Neural cell (in vitro differentiated cells): ENCODE data around the gene SALL3. TPM values are rescaled to one million over a fixed set of nuclear protein-coding genes. Genes with fewer than 3 reads are reported as not detected.

Experiments
- H2AFZ ChIP-seq: fragments of 200-600, 300-800 bp; sonication (generic), shearing (Covaris generic); 2 replicates; pipeline ENCODE4 v1.6.0; 2014; ENCODE audit warnings: low read depth, mild to moderate bottlenecking, antibody characterized with exemption, low read length, moderate library complexity
- H3F3A ChIP-seq: fragments of 200-600 bp; shearing (Covaris generic); 2 replicates; pipeline ENCODE4 v1.6.1; 2016; ENCODE audit warnings: mild to moderate bottlenecking, moderate library complexity, mixed read lengths, antibody characterized with exemption, low read length; ENCODE audit not compliant: insufficient read depth, poor library complexity, severe bottlenecking
- H3K27ac ChIP-seq: fragments of 200-600, 300-800 bp; sonication (generic), shearing (Covaris generic); 2 replicates; pipeline ENCODE4 v1.5.1; 2014; ENCODE audit warnings: mild to moderate bottlenecking, low read length, moderate library complexity
- H3K27me3 ChIP-seq: fragments of 300-800, 200-600 bp; sonication (generic), shearing (Covaris generic); 2 replicates; pipeline ENCODE4 v1.6.0; 2014; ENCODE audit warnings: mild to moderate bottlenecking, low read depth, low read length, moderate library complexity; ENCODE audit not compliant: insufficient read depth
- H3K36me3 ChIP-seq: fragments of 300-800, 200-600 bp; sonication (generic), shearing (Covaris generic); 2 replicates; pipeline ENCODE4 v1.5.1; 2014; ENCODE audit warnings: mild to moderate bottlenecking, antibody characterized with exemption, low read length, moderate library complexity; ENCODE audit not compliant: insufficient read depth
- H3K4me2 ChIP-seq: fragments of 300-800, 200-600 bp; sonication (generic), shearing (Covaris generic); 2 replicates; pipeline ENCODE4 v1.6.0; 2014; ENCODE audit warnings: mild to moderate bottlenecking, low read length
- H3K4me3 ChIP-seq: fragments of 300-800, 200-600 bp; sonication (generic), shearing (Covaris generic); 2 replicates; pipeline ENCODE4 v1.5.1; 2014; ENCODE audit warnings: mild to moderate bottlenecking, low read length, moderate library complexity
- H3K79me2 ChIP-seq: fragments of 200-600 bp; shearing (Covaris generic); replicated peaks from 2 replicates; pipeline ENCODE4 v1.6.0; 2014; ENCODE audit warnings: mild to moderate bottlenecking, low read length, moderate library complexity; ENCODE audit not compliant: insufficient read depth
- H3K9ac ChIP-seq: fragments of 300-800, 200-600 bp; sonication (generic), shearing (Covaris generic); 2 replicates; pipeline ENCODE4 v1.6.1; 2016; ENCODE audit warnings: mild to moderate bottlenecking, low read length, mixed read lengths
- H3K9me2 ChIP-seq: fragments of 200-600 bp; shearing (Covaris generic); 2 replicates; pipeline ENCODE4 v1.6.1; 2016; ENCODE audit warnings: mild to moderate bottlenecking, low read length, mixed read lengths; ENCODE audit not compliant: insufficient read depth
- H3K9me3 ChIP-seq: fragments of 200-600, 300-800 bp; sonication (generic), shearing (Covaris generic); 2 replicates; pipeline ENCODE4 v1.6.1; 2016; ENCODE audit warnings: mild to moderate bottlenecking, mixed run types, low read length, moderate library complexity, mixed read lengths
- H4K20me1 ChIP-seq: fragments of 200-600 bp; shearing (Covaris generic); 2 replicates; pipeline ENCODE4 v1.6.1; 2016; ENCODE audit warnings: mild to moderate bottlenecking, mixed run types; ENCODE audit not compliant: insufficient read depth
- CTCF ChIP-seq: fragments of 450-650 bp; IDR thresholded peaks from 2 replicates; pipeline ENCODE4 v1.5.1; 2014; ENCODE audit warnings: antibody characterized with exemption, mild to moderate bottlenecking, moderate library complexity; ENCODE audit not compliant: poor library complexity, severe bottlenecking
- EP300 ChIP-seq: fragments of 450-650 bp; conservative IDR thresholded peaks from 2 replicates; pipeline ENCODE4 v1.6.1; 2014; ENCODE audit warnings: antibody characterized with exemption, mild to moderate bottlenecking, moderate library complexity; ENCODE audit not compliant: poor library complexity, severe bottlenecking
- EZH2 ChIP-seq: fragments of 200-600, 300-800 bp; shearing (Covaris generic), sonication (generic); IDR thresholded peaks from 2 replicates; pipeline ENCODE4 v1.6.1; 2014; ENCODE audit warnings: antibody characterized with exemption, low read length, borderline replicate concordance, mild to moderate bottlenecking; ENCODE audit not compliant: insufficient read depth, poor library complexity, severe bottlenecking
- MXI1 ChIP-seq: fragments of 450-650 bp; conservative IDR thresholded peaks from 2 replicates; pipeline ENCODE4 v1.6.1; 2014; ENCODE audit warnings: antibody characterized with exemption, mild to moderate bottlenecking; ENCODE audit not compliant: poor library complexity, severe bottlenecking
- POLR2AphosphoS5 ChIP-seq: IDR thresholded peaks from 2 replicates; pipeline ENCODE4 v1.6.1; 2012
- RAD21 ChIP-seq: fragments of 450-650 bp; conservative IDR thresholded peaks from 2 replicates; pipeline ENCODE4 v1.6.1; 2014; ENCODE audit warnings: antibody characterized with exemption, mild to moderate bottlenecking, moderate library complexity
- SMC3 ChIP-seq: fragments of 450-650 bp; conservative IDR thresholded peaks from 2 replicates; pipeline ENCODE4 v1.6.1; 2014; ENCODE audit warnings: antibody characterized with exemption, mild to moderate bottlenecking, moderate library complexity; ENCODE audit not compliant: poor library complexity
- TAF1 ChIP-seq: IDR thresholded peaks from 2 replicates; pipeline ENCODE4 v1.6.1; 2012; ENCODE audit warnings: low read depth
- polyA plus RNA-seq: library from polyadenylated mRNA; depleted of rRNA; stranded (reverse); fragments of >200 nt; gene quantifications from 2 replicates; pipeline ENCODE4 v1.2.3, GENCODE V29; 2014
- TF ChIP-seq, protein P1 (sequence below): IDR thresholded peaks from 2 replicates; pipeline ENCODE4 v1.6.1; 2012; ENCODE audit warnings: borderline replicate concordance

The SALL3 gene
- polyA plus RNA-seq, 1 donor from 2014 or later, result 0.16 TPM

DNA sequence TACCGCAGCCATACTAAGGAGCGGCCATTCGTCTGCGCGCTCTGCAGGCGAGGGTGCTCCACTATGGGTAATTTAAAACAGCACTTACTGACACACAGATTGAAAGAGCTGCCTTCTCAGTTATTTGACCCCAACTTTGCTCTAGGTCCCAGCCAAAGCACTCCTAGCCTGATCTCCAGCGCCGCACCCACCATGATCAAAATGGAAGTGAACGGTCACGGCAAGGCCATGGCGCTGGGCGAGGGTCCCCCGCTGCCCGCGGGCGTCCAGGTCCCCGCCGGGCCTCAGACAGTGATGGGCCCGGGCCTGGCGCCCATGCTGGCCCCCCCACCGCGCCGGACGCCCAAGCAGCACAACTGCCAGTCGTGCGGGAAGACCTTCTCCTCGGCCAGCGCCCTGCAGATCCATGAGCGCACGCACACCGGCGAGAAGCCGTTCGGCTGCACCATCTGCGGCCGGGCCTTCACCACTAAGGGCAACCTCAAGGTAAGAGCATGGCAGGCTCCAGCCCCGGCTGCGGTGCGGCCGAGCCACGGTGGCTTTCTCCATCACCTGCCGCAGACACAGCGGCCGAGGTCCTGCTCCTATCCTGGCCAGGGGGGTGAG is 15.5 kb downstream of the SALL3 start:
- Histone ChIP-seq H2AFZ (no peak overlapping the region), H4K20me1 (no peaks in the 10 kb centered on the region), H3K36me3 (no peaks in the 10 kb centered on the region), H3K79me2 (no peaks in the 10 kb centered on the region), H3K27ac (no peak overlapping the region), H3K27me3 (no peaks in the 10 kb centered on the region), H3K9me3 (no peaks in the 10 kb centered on the region), H3K9ac (no peak overlapping the region), H3K4me3 (no peak overlapping the region), H3K4me2 (no peak overlapping the region), H3K9me2 (no peaks in the 10 kb centered on the region), H3F3A (no peaks in the 10 kb centered on the region)
- TF ChIP-seq, protein P1, sequence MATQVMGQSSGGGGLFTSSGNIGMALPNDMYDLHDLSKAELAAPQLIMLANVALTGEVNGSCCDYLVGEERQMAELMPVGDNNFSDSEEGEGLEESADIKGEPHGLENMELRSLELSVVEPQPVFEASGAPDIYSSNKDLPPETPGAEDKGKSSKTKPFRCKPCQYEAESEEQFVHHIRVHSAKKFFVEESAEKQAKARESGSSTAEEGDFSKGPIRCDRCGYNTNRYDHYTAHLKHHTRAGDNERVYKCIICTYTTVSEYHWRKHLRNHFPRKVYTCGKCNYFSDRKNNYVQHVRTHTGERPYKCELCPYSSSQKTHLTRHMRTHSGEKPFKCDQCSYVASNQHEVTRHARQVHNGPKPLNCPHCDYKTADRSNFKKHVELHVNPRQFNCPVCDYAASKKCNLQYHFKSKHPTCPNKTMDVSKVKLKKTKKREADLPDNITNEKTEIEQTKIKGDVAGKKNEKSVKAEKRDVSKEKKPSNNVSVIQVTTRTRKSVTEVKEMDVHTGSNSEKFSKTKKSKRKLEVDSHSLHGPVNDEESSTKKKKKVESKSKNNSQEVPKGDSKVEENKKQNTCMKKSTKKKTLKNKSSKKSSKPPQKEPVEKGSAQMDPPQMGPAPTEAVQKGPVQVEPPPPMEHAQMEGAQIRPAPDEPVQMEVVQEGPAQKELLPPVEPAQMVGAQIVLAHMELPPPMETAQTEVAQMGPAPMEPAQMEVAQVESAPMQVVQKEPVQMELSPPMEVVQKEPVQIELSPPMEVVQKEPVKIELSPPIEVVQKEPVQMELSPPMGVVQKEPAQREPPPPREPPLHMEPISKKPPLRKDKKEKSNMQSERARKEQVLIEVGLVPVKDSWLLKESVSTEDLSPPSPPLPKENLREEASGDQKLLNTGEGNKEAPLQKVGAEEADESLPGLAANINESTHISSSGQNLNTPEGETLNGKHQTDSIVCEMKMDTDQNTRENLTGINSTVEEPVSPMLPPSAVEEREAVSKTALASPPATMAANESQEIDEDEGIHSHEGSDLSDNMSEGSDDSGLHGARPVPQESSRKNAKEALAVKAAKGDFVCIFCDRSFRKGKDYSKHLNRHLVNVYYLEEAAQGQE, result no peak
- no peak for TF ChIP-seq SMC3
- TF ChIP-seq TAF1, result no peak
- TF ChIP-seq EZH2, result no peak
- no peak for TF ChIP-seq EP300
- TF ChIP-seq CTCF, result no peak
- no peak for TF ChIP-seq RAD21
- TF ChIP-seq MXI1, result no peak
- TF ChIP-seq POLR2AphosphoS5, result no peak

DNA sequence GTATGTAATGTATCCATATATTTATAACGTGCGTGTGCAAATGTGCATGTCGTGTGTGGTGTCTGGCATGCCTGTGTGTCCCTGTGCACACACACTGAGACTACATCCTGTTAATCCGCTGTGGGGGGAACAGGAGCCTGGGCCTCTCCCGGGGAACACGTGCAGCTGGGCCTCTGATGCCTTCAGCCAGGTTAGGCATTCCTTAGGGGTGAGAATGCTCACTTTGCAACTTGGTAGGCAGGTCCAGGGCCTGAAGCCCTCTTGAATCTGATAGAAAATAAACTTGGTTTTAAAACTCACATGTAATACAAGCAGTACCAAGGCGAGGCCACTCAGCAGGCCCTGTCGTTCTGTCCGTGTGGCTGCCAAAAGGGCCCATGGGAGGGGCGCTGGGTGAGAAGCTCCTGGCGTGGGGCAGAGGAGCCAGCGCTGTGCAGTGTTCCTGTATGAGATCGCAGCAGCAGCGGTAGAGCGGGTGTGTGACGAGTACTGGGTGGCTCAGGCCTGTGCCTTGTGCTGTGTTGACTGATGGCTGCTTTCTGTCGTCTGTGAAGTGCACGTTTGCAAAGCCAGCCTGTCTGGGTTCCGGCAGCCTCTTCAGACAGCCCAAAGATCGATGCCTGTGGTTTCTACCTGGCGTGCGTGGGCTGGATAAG is 16.2 kb downstream of the SALL3 start:
- H3K27me3 ChIP-seq, result no peaks in the 10 kb centered on the region
- no peaks in the 10 kb centered on the region for H3K9me3 ChIP-seq
- H2AFZ ChIP-seq, result no peak overlapping the region
- no peaks in the 10 kb centered on the region for H3K79me2 ChIP-seq
- no peak overlapping the region for H3K9ac ChIP-seq
- H3F3A ChIP-seq, result no peaks in the 10 kb centered on the region
- H3K4me3 ChIP-seq, result no peak overlapping the region
- no peaks in the 10 kb centered on the region for H3K36me3 ChIP-seq
- no peak overlapping the region for H3K4me2 ChIP-seq
- TF ChIP-seq TAF1 (no peak), EZH2 (no peak), CTCF (no peak), SMC3 (no peak), POLR2AphosphoS5 (no peak), MXI1 (no peak), EP300 (no peak), RAD21 (no peak)
- TF ChIP-seq, protein P1, result no peak
- H3K9me2 ChIP-seq, result no peaks in the 10 kb centered on the region
- no peak overlapping the region for H3K27ac ChIP-seq
- H4K20me1 ChIP-seq, result no peaks in the 10 kb centered on the region
